T1000 (cell line): ENCODE results near the gene IFT122.

Source experiments
- DNase-seq: peaks from one replicate; lab custom pipeline; 2025; ENCODE audit warnings: mixed read lengths; lab: John Stamatoyannopoulos, UW

Gene IFT122

GRCh38 chr3:129441215-129441614, 1.2 kb downstream of the IFT122 start:
- DNase-seq, result no peak

- no peak for DNase-seq
Measured at GRCh38 chr3:129441782-129442181, 1.8 kb downstream of the IFT122 start.

GRCh38 chr3:129442486-129442885, 2.5 kb downstream of the IFT122 start:
- DNase-seq, result no peak

GRCh38 chr3:129442947-129443346, 2.9 kb downstream of the IFT122 start:
- no peak for DNase-seq

- no peak for DNase-seq
Measured at GRCh38 chr3:129445471-129445870, 5.4 kb downstream of the IFT122 start.

- DNase-seq, result no peak
Measured at GRCh38 chr3:129446926-129447325, 6.9 kb downstream of the IFT122 start.

- DNase-seq, result no peak
Measured at GRCh38 chr3:129448186-129448895, 8.3 kb downstream of the IFT122 start.

- no peak for DNase-seq
Measured at GRCh38 chr3:129449279-129450115, 9.5 kb downstream of the IFT122 start.

- DNase-seq, result no peak
Measured at GRCh38 chr3:129453732-129454131, 13.7 kb downstream of the IFT122 start.

GRCh38 chr3:129460155-129460554, 20.1 kb downstream of the IFT122 start:
- DNase-seq, result no peak

GRCh38 chr3:129460572-129460971, 20.5 kb downstream of the IFT122 start:
- DNase-seq, result no peak

GRCh38 chr3:129461022-129461421, 21.0 kb downstream of the IFT122 start:
- no peak for DNase-seq

- DNase-seq, result no peak
Measured at GRCh38 chr3:129461461-129462146, 21.6 kb downstream of the IFT122 start.

GRCh38 chr3:129462361-129462968, 22.4 kb downstream of the IFT122 start:
- no peak for DNase-seq

GRCh38 chr3:129463094-129463493, 23.1 kb downstream of the IFT122 start:
- DNase-seq, result no peak

GRCh38 chr3:129463716-129464115, 23.7 kb downstream of the IFT122 start:
- no peak for DNase-seq

- DNase-seq, result no peak
Measured at GRCh38 chr3:129467932-129468331, 27.9 kb downstream of the IFT122 start.

GRCh38 chr3:129469026-129469425, 29.0 kb downstream of the IFT122 start:
- no peak for DNase-seq

GRCh38 chr3:129470861-129471260, 30.8 kb downstream of the IFT122 start:
- no peak for DNase-seq

GRCh38 chr3:129473067-129473768, 33.2 kb downstream of the IFT122 start:
- no peak for DNase-seq

- no peak for DNase-seq
Measured at GRCh38 chr3:129473769-129474152, 33.7 kb downstream of the IFT122 start.
